GM12891 (cell line): ENCODE data around the gene ARHGAP9.

Source experiments
- PAX5 ChIP-seq: IDR thresholded peaks from 2 replicates; pipeline ENCODE4 v1.6.1; 2011; ENCODE audit warnings: low read length, moderate library complexity, mild to moderate bottlenecking; ENCODE audit not compliant: insufficient read depth, severe bottlenecking
- POLR2A ChIP-seq: IDR thresholded peaks from 2 replicates; pipeline ENCODE4 v1.6.1; 2011; ENCODE audit warnings: low read depth, low read length, control low read depth
- POLR2AphosphoS5 ChIP-seq: IDR thresholded peaks from 2 replicates; pipeline ENCODE4 v1.6.1; 2011; ENCODE audit warnings: low read depth, low read length, control low read depth
- POU2F2 ChIP-seq: IDR thresholded peaks from 2 replicates; pipeline ENCODE4 v1.6.1; 2011; ENCODE audit warnings: low read depth, mild to moderate bottlenecking, control low read depth, low read length, moderate library complexity
- TAF1 ChIP-seq: IDR thresholded peaks from 2 replicates; pipeline ENCODE4 v1.6.1; 2011; ENCODE audit warnings: low read depth, low read length, control low read depth

GRCh38 chr12:57485695-57486094 lies 6.0 kb upstream of the ARHGAP9 start:
- TF ChIP-seq POLR2AphosphoS5 (no peak), POLR2A (no peak), PAX5 (no peak), POU2F2 (no peak), TAF1 (no peak)
